Testis (tissue), 3 donors: ENCODE measurements around the gene RYR1. TPM values are rescaled to one million over a fixed set of nuclear protein-coding genes. Genes with fewer than 3 reads are reported as not detected.

Experiments
- DNase-seq: peaks from one replicate; pipeline ENCODE4 v3.0.0-alpha.2; 2019
- H3K27ac ChIP-seq, 2 donors: fragments of 200-600 bp; sonication (generic); one replicate each; pipeline ENCODE4 v1.5.1; 2019
- H3K27me3 ChIP-seq: fragments of 200-600 bp; sonication (generic); one replicate; pipeline ENCODE4 v1.5.1; 2019
- H3K36me3 ChIP-seq: fragments of 200-600 bp; sonication (generic); one replicate; pipeline ENCODE4 v1.5.1; 2017; ENCODE audit warnings: low read depth; ENCODE audit errors: missing control alignments
- H3K4me1 ChIP-seq: fragments of 200-600 bp; sonication (generic); one replicate; pipeline ENCODE4 v1.5.1; 2019
- H3K4me3 ChIP-seq, 2 donors: fragments of 200-600 bp; sonication (generic); one replicate each; pipeline ENCODE4 v1.5.1; 2017 to 2019
- H3K9me3 ChIP-seq: fragments of 200-600 bp; sonication (generic); one replicate; pipeline ENCODE4 v1.5.1; 2017
- POLR2A ChIP-seq: fragments of 450-650 bp; IDR thresholded peaks from one replicate; pipeline ENCODE4 v1.6.1; 2017; ENCODE audit warnings: antibody characterized with exemption, mild to moderate bottlenecking, moderate library complexity
- WGBS, 2 donors: methylation state at CpG; one replicate each; pipeline ENCODE4 v1.1.5; 2018; 5-methylcytosine and 5-hydroxymethylcytosine counted together
- intact Hi-C: fragments of 100-400 bp; cut with DNase I; formaldehyde crosslinking; loops from one replicate; pipeline ENCODE4 v1.15.1; 2023; ENCODE audit warnings: low total_unique reads
- polyA plus RNA-seq: library from polyadenylated mRNA; stranded (reverse); fragments of 350-450 nt; fragmentation: Illumina TruSeq; extraction: RNeasy Lipid Tissue Mini Kit (QIAGEN cat#74804); gene quantifications from one replicate; pipeline ENCODE4 v1.2.3, GENCODE V29; 2014; ENCODE audit warnings: low read depth, low replicate concordance; ENCODE audit not compliant: insufficient read depth
- total RNA-seq, 2 donors: library from RNA; depleted of rRNA; stranded (reverse); fragments of >200 nt; gene quantifications; one replicate each; pipeline ENCODE4 v1.2.3, GENCODE V29; 2016
- TF ChIP-seq, protein P1 (sequence below), 3 experiments: fragments of 450-650 bp in 2 of 3; fragments of 200-600 bp in 1 of 3; sonication (generic) in 1 of 3; IDR thresholded peaks; one replicate each; pipeline ENCODE4 v1.5.1; 2016 to 2019; ENCODE audit warnings: antibody characterized with exemption in 3 of 3, mild to moderate bottlenecking in 2 of 3, moderate library complexity in 1 of 3

RYR1 gene
- total and polyA plus RNA-seq, 3 donors from 2014 or later: 11.8 to 26.1 (median 15.6) TPM

DNA sequence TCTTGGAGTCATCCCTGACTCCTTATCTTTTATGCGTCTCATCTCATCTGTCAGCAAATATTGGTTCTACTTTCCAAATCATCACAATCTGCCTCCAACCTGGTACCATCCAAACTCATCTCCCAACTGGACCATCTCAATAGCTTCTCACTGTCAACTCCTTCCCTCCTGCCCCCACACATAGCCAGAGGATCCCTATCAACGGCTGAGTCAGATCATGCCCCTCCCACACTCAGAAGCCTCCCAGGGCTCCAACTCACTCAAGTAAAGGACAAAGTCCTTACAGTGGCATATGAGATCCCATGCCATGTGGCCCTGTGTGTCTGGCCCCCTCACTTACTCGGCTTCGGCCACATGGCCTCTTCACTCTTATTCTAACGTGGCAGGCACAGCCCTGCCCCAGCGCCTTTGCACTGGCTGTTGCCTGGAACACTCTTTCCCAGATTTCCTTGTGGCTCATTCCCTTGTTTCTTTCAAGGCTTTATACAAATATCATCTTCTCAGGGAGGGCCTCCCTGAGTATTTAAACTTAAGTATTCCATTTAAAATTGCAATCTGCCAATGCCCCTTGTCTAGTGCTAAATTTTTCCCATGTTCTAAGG, 40.7 kb upstream of the RYR1 start:
- Histone ChIP-seq H3K4me3 (no peak overlapping the region), H3K9me3 (no peaks in the 10 kb centered on the region), H3K4me1 (peaks cover 12% of the 10 kb centered on the region), H3K27me3 (no peaks in the 10 kb centered on the region), H3K36me3 (no peaks in the 10 kb centered on the region), H3K27ac (no peak overlapping the region)
- WGBS, 2 donors: 79 to 81% methylated on average over 6 of the region's 6 CpGs
- TF ChIP-seq POLR2A: no peak
- TF ChIP-seq, protein P1, sequence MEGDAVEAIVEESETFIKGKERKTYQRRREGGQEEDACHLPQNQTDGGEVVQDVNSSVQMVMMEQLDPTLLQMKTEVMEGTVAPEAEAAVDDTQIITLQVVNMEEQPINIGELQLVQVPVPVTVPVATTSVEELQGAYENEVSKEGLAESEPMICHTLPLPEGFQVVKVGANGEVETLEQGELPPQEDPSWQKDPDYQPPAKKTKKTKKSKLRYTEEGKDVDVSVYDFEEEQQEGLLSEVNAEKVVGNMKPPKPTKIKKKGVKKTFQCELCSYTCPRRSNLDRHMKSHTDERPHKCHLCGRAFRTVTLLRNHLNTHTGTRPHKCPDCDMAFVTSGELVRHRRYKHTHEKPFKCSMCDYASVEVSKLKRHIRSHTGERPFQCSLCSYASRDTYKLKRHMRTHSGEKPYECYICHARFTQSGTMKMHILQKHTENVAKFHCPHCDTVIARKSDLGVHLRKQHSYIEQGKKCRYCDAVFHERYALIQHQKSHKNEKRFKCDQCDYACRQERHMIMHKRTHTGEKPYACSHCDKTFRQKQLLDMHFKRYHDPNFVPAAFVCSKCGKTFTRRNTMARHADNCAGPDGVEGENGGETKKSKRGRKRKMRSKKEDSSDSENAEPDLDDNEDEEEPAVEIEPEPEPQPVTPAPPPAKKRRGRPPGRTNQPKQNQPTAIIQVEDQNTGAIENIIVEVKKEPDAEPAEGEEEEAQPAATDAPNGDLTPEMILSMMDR (IDR thresholded peaks at IDR 0.05): no peak
- DNase-seq: no peak
- intact Hi-C loops: no loop called here

DNA sequence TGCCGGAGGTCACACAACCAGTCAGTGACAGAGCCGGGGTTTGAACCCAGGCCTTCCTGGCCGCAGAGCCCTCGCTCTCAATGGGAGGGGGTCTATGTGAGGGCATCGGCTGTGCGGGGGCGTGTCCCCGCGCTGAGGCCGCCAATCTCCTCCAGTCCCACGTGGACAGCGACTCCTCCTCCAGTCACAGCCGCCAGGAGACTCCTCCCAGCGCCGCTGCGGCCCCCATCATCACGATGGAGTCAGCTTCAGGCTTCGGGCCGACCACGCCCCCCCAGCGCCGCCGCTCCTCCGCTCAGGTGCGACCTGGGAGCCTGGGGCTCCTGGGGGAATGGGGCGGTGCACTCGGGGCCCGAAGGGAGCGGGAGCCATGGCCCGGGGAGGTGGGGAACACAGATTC, 39.0 kb upstream of the RYR1 start:
- peak overlapping the region in 1 of 2 donors; percentile 32 for H3K4me3 ChIP-seq
- H3K27me3 ChIP-seq: no peaks in the 10 kb centered on the region
- no peaks in the 10 kb centered on the region for H3K9me3 ChIP-seq
- intact Hi-C loops: no loop called here
- WGBS, 2 donors: 18% methylated on average over 29 of the region's 30 CpGs; no CpG with 5 or more reads in 1 of the 2 donors
- DNase-seq: no peak
- H3K4me1 ChIP-seq: no peaks in the 10 kb centered on the region
- no peak overlapping the region for H3K27ac ChIP-seq
- TF ChIP-seq, protein P1 (IDR thresholded peaks at IDR 0.05): no peak
- no peak for TF ChIP-seq POLR2A
- H3K36me3 ChIP-seq: no peaks in the 10 kb centered on the region

DNA sequence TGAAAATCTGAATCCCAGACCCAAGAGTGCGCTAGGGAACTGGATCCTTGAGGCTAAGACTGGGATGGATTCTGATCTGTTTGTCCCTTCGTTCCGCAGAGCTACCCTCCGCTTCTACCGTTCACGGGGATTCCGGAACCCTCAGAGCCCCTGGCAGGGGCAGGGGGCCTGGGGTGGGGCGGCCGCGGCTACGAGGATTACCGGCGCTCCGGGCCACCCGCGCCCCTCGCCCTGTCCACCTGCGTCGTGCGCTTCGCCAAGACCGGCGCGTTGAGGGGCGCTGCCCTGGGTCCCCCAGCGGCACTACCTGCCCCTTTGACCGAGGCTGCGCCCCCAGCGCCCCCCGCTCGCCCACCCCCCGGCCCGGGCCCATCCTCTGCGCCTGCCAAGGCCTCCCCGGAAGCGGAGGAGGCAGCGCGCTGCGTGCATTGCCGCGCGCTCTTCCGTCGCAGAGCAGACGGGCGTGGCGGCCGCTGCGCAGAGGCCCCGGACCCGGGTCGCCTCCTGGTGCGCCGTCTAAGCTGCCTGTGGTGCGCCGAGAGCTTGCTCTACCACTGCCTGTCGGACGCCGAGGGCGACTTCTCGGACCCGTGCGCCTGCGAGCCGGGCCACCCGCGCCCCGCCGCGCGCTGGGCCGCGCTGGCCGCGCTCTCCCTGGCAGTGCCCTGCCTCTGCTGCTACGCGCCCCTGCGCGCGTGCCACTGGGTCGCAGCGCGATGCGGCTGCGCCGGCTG, 37.9 kb upstream of the RYR1 start:
- DNase-seq: no peak
- Histone ChIP-seq H3K36me3 (no peaks in the 10 kb centered on the region), H3K4me3 (peak overlapping the region; percentile 20 to 29), H3K4me1 (no peaks in the 10 kb centered on the region), H3K9me3 (no peaks in the 10 kb centered on the region), H3K27ac (no peak overlapping the region), H3K27me3 (no peaks in the 10 kb centered on the region)
- intact Hi-C loops: no loop called here
- WGBS, 2 donors: 11 to 19% methylated on average over 12 to 43 of the region's 86 CpGs
- no peak for TF ChIP-seq POLR2A
- TF ChIP-seq, protein P1 (IDR thresholded peaks at IDR 0.05): no peak

DNA sequence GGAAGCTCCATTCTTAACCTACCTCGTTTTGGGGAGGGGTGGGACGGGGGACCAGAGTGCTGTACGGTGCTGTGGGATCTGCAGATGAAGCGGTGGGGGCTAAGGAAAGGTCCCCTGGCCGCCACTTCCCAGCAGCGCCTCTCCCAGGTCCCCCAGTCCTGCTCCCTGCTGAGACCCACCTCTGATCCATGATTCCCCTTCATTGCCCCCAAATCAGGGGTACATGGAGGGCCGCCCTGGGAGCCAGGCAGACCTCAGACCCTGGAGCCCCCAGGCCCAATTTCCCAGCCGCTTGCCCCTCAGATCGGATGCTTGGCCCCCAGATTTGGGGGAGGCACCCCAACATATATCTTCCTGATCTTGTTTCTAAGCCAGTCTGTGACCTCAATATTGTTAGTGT, 34.4 kb upstream of the RYR1 start:
- DNase-seq: no peak
- intact Hi-C loops: no loop called here
- Histone ChIP-seq H3K27ac (no peak overlapping the region), H3K9me3 (no peaks in the 10 kb centered on the region), H3K36me3 (no peaks in the 10 kb centered on the region), H3K4me3 (no peak overlapping the region), H3K4me1 (no peaks in the 10 kb centered on the region), H3K27me3 (no peaks in the 10 kb centered on the region)
- WGBS, 2 donors: 52 to 54% methylated on average over 9 of the region's 9 CpGs
- TF ChIP-seq POLR2A: no peak
- TF ChIP-seq, protein P1 (IDR thresholded peaks at IDR 0.05): no peak

DNA sequence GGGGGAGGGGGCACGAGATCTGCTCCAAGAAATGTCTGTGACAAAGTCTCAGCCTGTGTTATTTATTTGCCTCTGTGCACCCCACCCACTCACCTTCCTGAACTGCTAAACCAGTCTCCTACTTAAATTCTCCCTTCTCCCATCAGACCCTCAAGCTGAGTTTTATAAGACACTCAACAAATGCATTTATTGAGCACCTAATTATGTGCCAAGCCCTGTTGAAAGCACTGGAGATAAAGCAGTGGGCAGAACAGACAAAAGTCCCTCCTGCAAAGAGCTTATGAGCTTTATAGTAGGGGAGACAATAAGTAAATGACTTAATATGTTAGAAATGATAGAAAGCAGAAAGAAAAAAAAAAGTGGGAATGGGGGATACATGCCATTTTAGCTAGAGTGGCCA, 34.0 kb upstream of the RYR1 start:
- no peaks in the 10 kb centered on the region for H3K36me3 ChIP-seq
- no peaks in the 10 kb centered on the region for H3K4me1 ChIP-seq
- intact Hi-C loops: no loop called here
- H3K27me3 ChIP-seq: no peaks in the 10 kb centered on the region
- TF ChIP-seq, protein P1 (IDR thresholded peaks at IDR 0.05): no peak
- no peak for TF ChIP-seq POLR2A
- DNase-seq: no peak
- WGBS, 2 donors: 73 to 82% methylated on average over 1 of the region's 1 CpG
- no peak overlapping the region for H3K4me3 ChIP-seq
- no peak overlapping the region for H3K27ac ChIP-seq
- no peaks in the 10 kb centered on the region for H3K9me3 ChIP-seq
